ENCODE results near the gene MAP4K5.

DNA sequence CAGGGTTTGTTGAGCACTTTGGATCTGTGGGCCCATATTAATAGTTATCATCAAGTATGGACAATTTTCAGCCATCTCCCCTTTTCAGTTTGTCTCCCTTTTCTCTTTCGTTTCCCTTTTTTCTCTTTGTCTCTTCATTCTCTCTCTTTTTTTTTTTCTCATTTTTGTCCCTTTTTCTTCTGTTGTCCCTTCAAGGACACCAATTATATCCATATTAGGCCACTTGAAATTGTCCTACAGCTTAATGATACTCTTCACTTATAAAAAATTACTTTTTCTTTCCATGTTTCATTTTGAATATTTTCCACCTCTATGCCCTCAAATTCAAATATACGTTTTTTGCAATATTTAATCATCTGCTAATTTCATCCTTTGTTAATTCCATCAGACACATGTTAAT, 53.3 kb downstream of the MAP4K5 start:
- TF ChIP-seq, protein P1, sequence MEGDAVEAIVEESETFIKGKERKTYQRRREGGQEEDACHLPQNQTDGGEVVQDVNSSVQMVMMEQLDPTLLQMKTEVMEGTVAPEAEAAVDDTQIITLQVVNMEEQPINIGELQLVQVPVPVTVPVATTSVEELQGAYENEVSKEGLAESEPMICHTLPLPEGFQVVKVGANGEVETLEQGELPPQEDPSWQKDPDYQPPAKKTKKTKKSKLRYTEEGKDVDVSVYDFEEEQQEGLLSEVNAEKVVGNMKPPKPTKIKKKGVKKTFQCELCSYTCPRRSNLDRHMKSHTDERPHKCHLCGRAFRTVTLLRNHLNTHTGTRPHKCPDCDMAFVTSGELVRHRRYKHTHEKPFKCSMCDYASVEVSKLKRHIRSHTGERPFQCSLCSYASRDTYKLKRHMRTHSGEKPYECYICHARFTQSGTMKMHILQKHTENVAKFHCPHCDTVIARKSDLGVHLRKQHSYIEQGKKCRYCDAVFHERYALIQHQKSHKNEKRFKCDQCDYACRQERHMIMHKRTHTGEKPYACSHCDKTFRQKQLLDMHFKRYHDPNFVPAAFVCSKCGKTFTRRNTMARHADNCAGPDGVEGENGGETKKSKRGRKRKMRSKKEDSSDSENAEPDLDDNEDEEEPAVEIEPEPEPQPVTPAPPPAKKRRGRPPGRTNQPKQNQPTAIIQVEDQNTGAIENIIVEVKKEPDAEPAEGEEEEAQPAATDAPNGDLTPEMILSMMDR (IDR thresholded peaks at IDR 0.05): no peak
- no peak for TF ChIP-seq POLR2A (IDR thresholded peaks at IDR 0.05)
- TF ChIP-seq EP300 (IDR thresholded peaks at IDR 0.05): no peak

Data from ovary (tissue), 3 donors.